Neural crest cell (in vitro differentiated cells): ENCODE results near the gene POLR2H. TPM values are rescaled to one million over a fixed set of nuclear protein-coding genes. Genes with fewer than 3 reads are reported as not detected.
A peak's percentile ranks its signal among the peaks of the same experiment; 100 is the strongest.

Source experiments
- DNase-seq: peaks from one replicate; pipeline ENCODE4 v3.0.0; 2021; ENCODE audit warnings: low read depth, mixed read lengths, low spot score
- H3K27ac Mint-ChIP-seq: one replicate; pipeline ENCODE4 v1.8.0; 2021; ENCODE audit warnings: mild to moderate bottlenecking, mixed read lengths; ENCODE audit not compliant: unreplicated experiment
- H3K27me3 Mint-ChIP-seq: 2 replicates; pipeline ENCODE4 v1.8.0; 2021; ENCODE audit warnings: low read depth, mild to moderate bottlenecking, mixed read lengths
- H3K36me3 Mint-ChIP-seq: 2 replicates; pipeline ENCODE4 v1.8.0; 2021; ENCODE audit warnings: low read depth, mild to moderate bottlenecking, mixed read lengths
- H3K4me1 Mint-ChIP-seq: 2 replicates; pipeline ENCODE4 v1.8.0; 2021; ENCODE audit warnings: mixed read lengths
- H3K4me3 Mint-ChIP-seq: one replicate; pipeline ENCODE4 v1.8.0; 2021; ENCODE audit warnings: mild to moderate bottlenecking, mixed read lengths
- H3K9me3 Mint-ChIP-seq: 2 replicates; pipeline ENCODE4 v1.8.0; 2021; ENCODE audit warnings: mixed read lengths
- CTCF ChIP-seq: fragments of 200-600 bp; sonication (generic); conservative IDR thresholded peaks from 2 replicates; pipeline ENCODE4 v1.5.0; 2021; ENCODE audit warnings: antibody characterized with exemption, mild to moderate bottlenecking
- total RNA-seq: library from RNA; stranded (reverse); gene quantifications from 2 replicates; pipeline ENCODE4 v1.2.1, GENCODE V29; 2021

POLR2H gene
- total RNA-seq, 1 donor from 2014 or later = 94.5 TPM

DNA sequence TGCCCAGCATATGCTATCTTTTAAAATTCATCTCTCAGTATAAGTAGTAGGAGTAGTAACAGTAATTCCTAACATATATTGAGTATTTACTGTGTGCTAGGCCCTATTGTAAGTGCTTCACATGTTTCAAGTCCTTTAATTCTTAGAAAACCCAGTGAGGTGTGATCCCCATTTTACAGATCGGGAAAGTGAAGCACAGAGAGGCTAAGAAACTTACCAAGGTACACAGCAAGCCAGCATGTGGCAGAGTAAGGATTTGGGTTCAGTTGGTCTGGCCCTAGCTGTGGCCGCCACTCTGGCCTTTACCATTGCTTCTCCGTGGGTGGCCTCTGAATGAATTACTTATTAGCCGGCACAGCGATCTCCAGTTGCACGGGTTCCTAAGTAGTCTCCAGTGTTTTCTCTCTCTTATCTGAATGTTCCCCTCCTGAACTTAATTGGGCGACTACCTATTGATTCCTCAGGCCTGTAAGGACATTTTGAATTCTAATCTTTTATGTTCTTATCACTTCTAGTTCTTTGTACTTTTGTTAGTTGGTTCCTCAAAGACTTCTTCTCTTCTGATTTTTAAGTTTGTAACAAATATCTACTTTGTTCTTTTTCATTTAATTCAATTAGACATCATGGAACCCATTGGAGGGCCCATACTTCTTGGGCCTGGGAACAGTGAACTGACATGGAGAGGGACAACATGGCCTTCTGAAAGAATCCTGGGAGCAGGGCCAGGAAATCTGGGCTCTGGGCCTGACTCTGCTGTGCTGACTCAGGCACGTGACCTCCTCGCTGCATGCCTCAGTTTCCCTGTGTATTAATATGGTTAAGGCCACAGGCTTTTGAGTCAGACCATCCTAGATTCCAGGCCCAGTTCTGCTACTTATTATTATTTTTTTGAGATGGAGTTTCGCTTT, 11.7 kb upstream of the POLR2H start:
- H3K27me3 Mint-ChIP-seq = no peaks in the 10 kb centered on the region
- peaks cover 30% of the 10 kb centered on the region for H3K4me1 Mint-ChIP-seq
- no peak overlapping the region for H3K4me3 Mint-ChIP-seq
- TF ChIP-seq CTCF = no peak
- peaks cover 10% of the 10 kb centered on the region for H3K36me3 Mint-ChIP-seq
- no peak for DNase-seq
- no peak overlapping the region for H3K27ac Mint-ChIP-seq
- H3K9me3 Mint-ChIP-seq = no peaks in the 10 kb centered on the region

DNA sequence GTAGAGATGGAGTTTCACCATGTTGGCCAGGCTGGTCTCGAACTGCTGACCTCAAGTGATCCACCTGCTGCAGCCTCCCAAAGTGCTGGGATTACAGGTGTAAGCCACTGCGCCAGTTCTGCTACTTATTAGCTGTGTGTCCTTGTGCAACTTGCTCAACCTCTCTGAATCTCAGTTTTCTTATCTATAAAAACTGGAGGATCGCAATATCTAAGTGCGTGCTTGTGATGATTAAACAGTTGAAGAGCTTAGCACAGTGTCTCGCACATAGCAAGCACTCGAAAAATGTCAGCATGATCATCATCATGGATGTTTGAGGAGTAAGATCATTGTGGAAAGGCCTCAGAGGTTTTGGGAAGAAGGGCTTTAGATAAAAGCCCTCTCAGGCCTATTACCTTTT, 10.9 kb upstream of the POLR2H start:
- Mint-ChIP-seq H3K36me3 (peaks cover 13% of the 10 kb centered on the region), H3K9me3 (no peaks in the 10 kb centered on the region), H3K27me3 (no peaks in the 10 kb centered on the region), H3K27ac (no peak overlapping the region), H3K4me1 (peaks cover 33% of the 10 kb centered on the region), H3K4me3 (no peak overlapping the region)
- DNase-seq = no peak
- no peak for TF ChIP-seq CTCF

DNA sequence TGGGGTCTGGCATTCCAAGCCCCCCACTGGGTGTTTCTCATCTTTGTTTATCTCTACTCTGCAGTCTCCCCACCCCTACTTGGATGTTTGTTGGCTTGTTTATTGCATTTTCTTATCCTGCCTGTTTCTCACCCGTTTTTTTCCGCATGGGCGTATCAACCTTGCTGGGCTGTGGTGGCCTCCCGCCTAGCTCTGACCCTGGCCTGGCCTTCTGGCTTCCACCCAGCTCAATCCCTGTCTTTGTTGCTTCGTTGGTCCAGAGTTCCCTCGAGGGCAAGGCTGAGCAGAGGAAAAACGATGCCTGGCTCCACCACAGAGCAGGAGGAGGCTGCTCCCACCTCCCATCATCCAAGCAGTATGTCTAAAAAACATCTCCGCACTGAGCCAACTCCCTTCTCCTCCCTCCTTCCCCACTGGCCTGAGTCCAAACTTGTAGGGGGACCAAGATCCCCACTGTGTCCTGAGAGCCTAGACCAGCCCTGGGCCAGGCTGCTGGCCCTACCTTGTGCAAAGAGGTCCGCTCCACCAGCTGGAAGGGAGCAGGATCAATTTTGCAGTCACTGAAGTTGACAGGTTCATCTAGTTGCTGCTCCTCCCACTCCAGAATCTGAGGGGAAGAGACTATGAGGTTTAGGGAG, 9.9 kb upstream of the POLR2H start:
- Mint-ChIP-seq H3K27ac (peak overlapping the region; percentile 83), H3K27me3 (no peaks in the 10 kb centered on the region), H3K36me3 (peaks cover 13% of the 10 kb centered on the region)

GRCh38 chr3:184352149-184352785, 9.2 kb upstream of the POLR2H start:
- peak overlapping the region; percentile 63 for H3K27ac Mint-ChIP-seq
- no peak for DNase-seq
- TF ChIP-seq CTCF = no peak
- no peaks in the 10 kb centered on the region for H3K27me3 Mint-ChIP-seq
- peak overlapping the region; percentile 53 for H3K4me3 Mint-ChIP-seq
- H3K36me3 Mint-ChIP-seq = peaks cover 13% of the 10 kb centered on the region
- H3K4me1 Mint-ChIP-seq = peaks cover 30% of the 10 kb centered on the region
- no peaks in the 10 kb centered on the region for H3K9me3 Mint-ChIP-seq

More for the DNA sequence above, 9.9 kb upstream of the POLR2H start:
- DNase-seq = no peak
- no peaks in the 10 kb centered on the region for H3K9me3 Mint-ChIP-seq
- peak overlapping the region; percentile 56 for H3K4me3 Mint-ChIP-seq
- no peak for TF ChIP-seq CTCF
- peaks cover 30% of the 10 kb centered on the region for H3K4me1 Mint-ChIP-seq

- H3K27ac Mint-ChIP-seq = no peak overlapping the region
- peaks cover 13% of the 10 kb centered on the region for H3K36me3 Mint-ChIP-seq
- TF ChIP-seq CTCF = no peak
- H3K4me1 Mint-ChIP-seq = peaks cover 30% of the 10 kb centered on the region
- H3K4me3 Mint-ChIP-seq = no peak overlapping the region
- no peaks in the 10 kb centered on the region for H3K9me3 Mint-ChIP-seq
- no peaks in the 10 kb centered on the region for H3K27me3 Mint-ChIP-seq
- DNase-seq = no peak
Measured at GRCh38 chr3:184352897-184353545, 8.5 kb upstream of the POLR2H start.
